Measurements from ENCODE around the gene LRRC66.
A peak's percentile ranks its signal among the peaks of the same experiment; 100 is the strongest.

LRRC66 gene

GRCh38 chr4:52019936-52020657 lies at the start of gene LRRC66:
Gene LRRC66, minus strand, starts transcription at chr4:52020363. Its CDS starts 2,750 bp downstream, at chr4:52017613.
- no peak for DNase-seq
- intact Hi-C loops (cut with DNase I): loop anchor here (5.0 kb wide), 1 partner anchor 123 kb away; no protein-coding TSS in a partner anchor

GRCh38 chr4:52069571-52069970 lies 49.4 kb upstream of the LRRC66 start:
- DNase-seq: no peak
- intact Hi-C loops (cut with DNase I): no loop called here

- DNase-seq: peak in 3 of 42 donors; percentile 5 to 45 (median 35)
- intact Hi-C loops (cut with DNase I): no loop called here
Measured at GRCh38 chr4:52059372-52059771, 39.2 kb upstream of the LRRC66 start.

- intact Hi-C loops (cut with DNase I): no loop called here
- DNase-seq: no peak
Measured at GRCh38 chr4:52058275-52058674, 38.1 kb upstream of the LRRC66 start.

GRCh38 chr4:52057196-52057595 lies 37.0 kb upstream of the LRRC66 start:
- no peak for DNase-seq
- intact Hi-C loops (cut with DNase I): no loop called here

- intact Hi-C loops (cut with DNase I): no loop called here
- DNase-seq: no peak
Measured at GRCh38 chr4:52054254-52054653, 34.1 kb upstream of the LRRC66 start.

GRCh38 chr4:52052475-52052780 lies 32.3 kb upstream of the LRRC66 start:
- intact Hi-C loops (cut with DNase I): no loop called here
- no peak for DNase-seq

GRCh38 chr4:52051615-52052474 lies 31.7 kb upstream of the LRRC66 start:
- DNase-seq: peak in 39 of 42 donors; percentile 11 to 66 (median 39)
- intact Hi-C loops (cut with DNase I): no loop called here

- DNase-seq: peak in 3 of 42 donors; percentile 3 to 33 (median 14)
Measured at GRCh38 chr4:52051213-52051614, 31.1 kb upstream of the LRRC66 start, which contains the start of gene SPATA18. Gene SPATA18, plus strand, starts transcription at chr4:52051304. Its CDS starts 401 bp downstream, at chr4:52051705.

GRCh38 chr4:52049266-52049665 lies 29.1 kb upstream of the LRRC66 start:
- DNase-seq: no peak
- intact Hi-C loops (cut with DNase I): no loop called here

More at GRCh38 chr4:52051213-52051614, 31.1 kb upstream of the LRRC66 start, which contains the start of gene SPATA18:
- intact Hi-C loops (cut with DNase I): no loop called here

GRCh38 chr4:52045028-52045427 lies 24.9 kb upstream of the LRRC66 start:
- intact Hi-C loops (cut with DNase I): no loop called here

GRCh38 chr4:52038103-52038912 lies 18.1 kb upstream of the LRRC66 start, which contains the start of gene SGCB:
Gene SGCB, minus strand, starts transcription at chr4:52038299. Its CDS starts 40 bp downstream, at chr4:52038259.
- intact Hi-C loops (cut with DNase I): loop anchor here (5.0 kb wide), 1 partner anchor 191 kb away; no protein-coding TSS in a partner anchor
- peak; percentile 52 to 94 (median 88) for DNase-seq

More at GRCh38 chr4:52045028-52045427, 24.9 kb upstream of the LRRC66 start:
- no peak for DNase-seq

- DNase-seq: peak in 40 of 42 donors; percentile 33 to 78 (median 58)
- intact Hi-C loops (cut with DNase I): loop anchor here (5.0 kb wide), 1 partner anchor 190 kb away; no protein-coding TSS in a partner anchor
Measured at GRCh38 chr4:52037689-52038102, 17.5 kb upstream of the LRRC66 start.

- intact Hi-C loops (cut with DNase I): loop anchor here (5.0 kb wide), 1 partner anchor 190 kb away; no protein-coding TSS in a partner anchor
- DNase-seq: no peak
Measured at GRCh38 chr4:52036886-52037530, 16.8 kb upstream of the LRRC66 start.

GRCh38 chr4:52035190-52035589 lies 15.0 kb upstream of the LRRC66 start:
- no peak for DNase-seq
- intact Hi-C loops (cut with DNase I): loop anchor here (5.0 kb wide), 1 partner anchor 188 kb away; no protein-coding TSS in a partner anchor

GRCh38 chr4:52032005-52032404 lies 11.8 kb upstream of the LRRC66 start:
- intact Hi-C loops (cut with DNase I): no loop called here
- DNase-seq: no peak

- DNase-seq: no peak
- intact Hi-C loops (cut with DNase I): no loop called here
Measured at GRCh38 chr4:52028970-52029369, 8.8 kb upstream of the LRRC66 start.

- DNase-seq: no peak
Measured at GRCh38 chr4:52017814-52018213, 2.3 kb downstream of the LRRC66 start.

More at GRCh38 chr4:52017814-52018213, 2.3 kb downstream of the LRRC66 start:
- intact Hi-C loops (cut with DNase I): no loop called here

All from head of caudate nucleus (tissue), 42 donors.